PC-9 (cell line): ENCODE data around the gene HIPK1. TPM values are rescaled to one million over a fixed set of nuclear protein-coding genes. Genes with fewer than 3 reads are reported as not detected.
A peak's percentile ranks its signal among the peaks of the same experiment; 100 is the strongest.

Source experiments
- BruUV-seq: library from RNA; stranded (reverse); fragments of 400-500 nt; replicated peaks from 2 replicates; lab custom pipeline; 2021; lab: Mats Ljungman, UMichigan
- CTCF ChIA-PET: fragments of 300-600 bp; sonication (Branson Sonifier 250); formaldehyde crosslinking; loops from one replicate; lab custom pipeline; 2022; ENCODE audit warnings: antibody characterized with exemption; lab: Charles Lee
- POLR2A ChIA-PET: fragments of 300-600 bp; sonication (Branson Sonifier 250); formaldehyde crosslinking; loops from one replicate; lab custom pipeline; 2022; ENCODE audit warnings: antibody characterized with exemption; ENCODE audit not compliant: unreplicated experiment; lab: Charles Lee
- DNase-seq, 2 experiments: peaks; one replicate each; pipeline versions ENCODE4 v3.0.0 to v3.0.0-alpha.2; 2015 to 2022; ENCODE audit warnings: mixed read lengths in 1 of 2
- H2AFZ ChIP-seq: fragments of 200-600 bp; sonication (generic); 2 replicates; pipeline ENCODE4 v1.8.1; 2017; ENCODE audit warnings: antibody characterized with exemption
- H3F3A ChIP-seq: fragments of 200-600 bp; sonication (generic); 2 replicates; pipeline ENCODE4 v1.8.1; 2017; ENCODE audit warnings: antibody characterized with exemption, mild to moderate bottlenecking, low read depth; ENCODE audit not compliant: insufficient read depth
- H3K27ac ChIP-seq: fragments of 200-600 bp; sonication (generic); 2 replicates; pipeline ENCODE4 v1.6.1; 2016; ENCODE audit warnings: mixed run types
- H3K27me3 ChIP-seq: fragments of 200-600 bp; sonication (generic); 2 replicates; pipeline ENCODE4 v1.6.1; 2016; ENCODE audit warnings: low read depth, mixed run types; ENCODE audit not compliant: insufficient read depth
- H3K36me3 ChIP-seq: fragments of 200-600 bp; sonication (generic); 2 replicates; pipeline ENCODE4 v1.6.1; 2016; ENCODE audit warnings: low read depth, mixed run types
- H3K4me1 ChIP-seq: fragments of 200-600 bp; sonication (generic); replicated peaks from 2 replicates; pipeline ENCODE4 v1.6.1; 2016; ENCODE audit warnings: mixed run types; ENCODE audit not compliant: insufficient read depth
- H3K4me2 ChIP-seq: fragments of 200-600 bp; sonication (generic); 2 replicates; pipeline ENCODE4 v1.6.1; 2017; ENCODE audit warnings: mixed run types
- H3K4me3 ChIP-seq: fragments of 200-600 bp; sonication (generic); 2 replicates; pipeline ENCODE4 v1.6.1; 2016; ENCODE audit warnings: mixed run types
- H3K79me2 ChIP-seq: fragments of 200-600 bp; sonication (generic); 2 replicates; pipeline ENCODE4 v1.6.1; 2017; ENCODE audit warnings: low read depth, mixed run types
- H3K9me2 ChIP-seq: fragments of 200-600 bp; sonication (generic); 2 replicates; pipeline ENCODE4 v1.8.1; 2017; ENCODE audit warnings: mild to moderate bottlenecking; ENCODE audit not compliant: insufficient read depth
- H3K9me3 ChIP-seq: fragments of 200-600 bp; sonication (generic); 2 replicates; pipeline ENCODE4 v1.8.1; 2016; ENCODE audit warnings: low read depth; ENCODE audit not compliant: insufficient read depth
- H4K20me1 ChIP-seq: fragments of 200-600 bp; sonication (generic); 2 replicates; pipeline ENCODE4 v1.8.1; 2017; ENCODE audit not compliant: insufficient read depth
- CTCF ChIP-seq: fragments of 200-600 bp; sonication (generic); conservative IDR thresholded peaks from 2 replicates; pipeline ENCODE4 v1.6.1; 2017; ENCODE audit warnings: mixed run types, antibody characterized with exemption, mild to moderate bottlenecking, moderate library complexity
- EZH2 ChIP-seq: fragments of 200-600 bp; sonication (generic); IDR thresholded peaks from 2 replicates; pipeline ENCODE4 v1.8.0; 2017; ENCODE audit warnings: antibody characterized with exemption, low read depth
- intact Hi-C: fragments of 100-400 bp; cut with micrococcal nuclease; formaldehyde crosslinking; loops from one replicate; pipeline ENCODE4 v1.10.0; 2022; ENCODE audit not compliant: unreplicated experiment
- total RNA-seq: library from RNA; stranded (reverse); gene quantifications from 2 replicates; pipeline ENCODE4 v1.2.3, GENCODE V29; 2021

The HIPK1 gene
- total RNA-seq, 1 experiment from 2014 or later: 26.3 TPM

GRCh38 chr1:113978863-113979702 is 50.0 kb downstream of the HIPK1 start, which contains the start of gene OLFML3:
Gene OLFML3, plus strand, starts transcription at chr1:113979474. Its CDS starts 43 bp downstream, at chr1:113979517.
- intact Hi-C loops: loop anchor here (1.0 to 2.0 kb wide), 3 partner anchors 240 to 368 kb away; no protein-coding TSS in a partner anchor
- ChIA-PET POLR2A (no interaction called here), CTCF (interaction anchor here (0.5 to 1.2 kb wide), 5 partner anchors 75 to 1616 kb away, joined by 3 to 11 read pairs (median 3); partner anchors contain the start of gene AP4B1)
- H3K27ac ChIP-seq: peak within 1 kb of the TSS; percentile 79
- peak within 1 kb of the TSS; percentile 61 for H2AFZ ChIP-seq
- BruUV-seq: no TSS peak
- peak within 1 kb of the TSS; percentile 71 for H3K4me2 ChIP-seq
- H3K9me3 ChIP-seq: no peaks in the 10 kb centered on the region
- peaks cover 8% of the 10 kb centered on the region for H3K79me2 ChIP-seq
- no peaks in the 10 kb centered on the region for H3K36me3 ChIP-seq
- DNase-seq: peak; percentile 67 to 85
- H3K4me3 ChIP-seq: peak within 1 kb of the TSS; percentile 45; the same call in 1 of the 2 replicates
- H3K27me3 ChIP-seq: no peaks in the 10 kb centered on the region
- no peaks in the 10 kb centered on the region for H4K20me1 ChIP-seq
- TF ChIP-seq CTCF (peak; percentile 94), EZH2 (no peak)
- peaks cover 16% of the 10 kb centered on the region for H3K4me1 ChIP-seq
- H3K9me2 ChIP-seq: no peaks in the 10 kb centered on the region
- peaks cover 15% of the 10 kb centered on the region; the same call in 1 of the 2 replicates for H3F3A ChIP-seq

- ChIA-PET POLR2A (no interaction called here), CTCF (no interaction called here)
- no peak for TF ChIP-seq CTCF
- TF ChIP-seq EZH2: no peak
- H3K4me1 ChIP-seq: peaks cover 16% of the 10 kb centered on the region
- intact Hi-C loops: no loop called here
- no peak for DNase-seq
- peak overlapping the region; percentile 45; the same call in 1 of the 2 replicates for H3K4me3 ChIP-seq
- H3K79me2 ChIP-seq: peaks cover 8% of the 10 kb centered on the region
- no peaks in the 10 kb centered on the region for H3K27me3 ChIP-seq
- no peaks in the 10 kb centered on the region for H4K20me1 ChIP-seq
- H3K9me2 ChIP-seq: no peaks in the 10 kb centered on the region
- H3K4me2 ChIP-seq: peak overlapping the region; percentile 71
- no peak overlapping the region for H3K27ac ChIP-seq
- H3K36me3 ChIP-seq: no peaks in the 10 kb centered on the region
- TSS peak; percentile 13 for BruUV-seq
- H2AFZ ChIP-seq: peak overlapping the region; percentile 61; the same call in 1 of the 2 replicates
- H3K9me3 ChIP-seq: no peaks in the 10 kb centered on the region
- peaks cover 15% of the 10 kb centered on the region for H3F3A ChIP-seq
Observed at GRCh38 chr1:113980110-113980509, 51.0 kb downstream of the HIPK1 start.

GRCh38 chr1:113981962-113982931 is 53.1 kb downstream of the HIPK1 start:
- no peaks in the 10 kb centered on the region for H3K9me3 ChIP-seq
- no peak overlapping the region for H3K27ac ChIP-seq
- no peak overlapping the region for H3K4me3 ChIP-seq
- no peak for TF ChIP-seq CTCF
- TF ChIP-seq EZH2: no peak
- peaks cover 9% of the 10 kb centered on the region for H3F3A ChIP-seq
- no peaks in the 10 kb centered on the region for H4K20me1 ChIP-seq
- intact Hi-C loops: no loop called here
- H3K4me2 ChIP-seq: 0 out of 2 replicates have a peak overlapping the region, but pooled peaks have one; percentile 4
- H2AFZ ChIP-seq: no peak overlapping the region
- H3K9me2 ChIP-seq: no peaks in the 10 kb centered on the region
- H3K27me3 ChIP-seq: no peaks in the 10 kb centered on the region
- ChIA-PET POLR2A (no interaction called here), CTCF (no interaction called here)
- no peak for DNase-seq
- BruUV-seq: no TSS peak
- H3K36me3 ChIP-seq: no peaks in the 10 kb centered on the region
- H3K4me1 ChIP-seq: peaks cover 16% of the 10 kb centered on the region
- peaks cover 8% of the 10 kb centered on the region for H3K79me2 ChIP-seq
